ENCODE measurements around the gene SAMD10. TPM values are rescaled to one million over a fixed set of nuclear protein-coding genes. Genes with fewer than 3 reads are reported as not detected.

The SAMD10 gene
- polyA plus RNA-seq, 1 of the 3 experiments (the other 2 are of a cell fraction) = 11.6 TPM

DNA sequence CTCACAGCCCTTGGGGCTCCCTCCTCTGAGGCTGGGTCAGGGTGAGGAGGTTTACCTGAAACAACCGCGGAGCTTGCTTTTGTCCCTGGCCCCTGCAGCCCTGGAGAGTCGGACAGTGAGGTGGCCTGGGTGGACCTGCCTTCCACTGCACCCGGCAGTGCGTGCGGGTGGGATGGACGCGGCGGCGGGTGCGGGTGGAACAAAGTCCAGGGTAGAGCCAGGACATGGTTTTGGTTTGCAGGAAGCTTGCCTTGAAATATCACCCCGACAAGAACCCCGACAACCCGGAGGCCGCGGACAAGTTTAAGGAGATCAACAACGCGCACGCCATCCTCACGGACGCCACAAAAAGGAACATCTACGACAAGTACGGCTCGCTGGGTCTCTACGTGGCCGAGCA, 50.4 kb downstream of the SAMD10 start:
- TF ChIP-seq GABPA (IDR thresholded peaks at IDR 0.05; ENCODE audit: low read depth) = no peak
- TF ChIP-seq, protein P1, sequence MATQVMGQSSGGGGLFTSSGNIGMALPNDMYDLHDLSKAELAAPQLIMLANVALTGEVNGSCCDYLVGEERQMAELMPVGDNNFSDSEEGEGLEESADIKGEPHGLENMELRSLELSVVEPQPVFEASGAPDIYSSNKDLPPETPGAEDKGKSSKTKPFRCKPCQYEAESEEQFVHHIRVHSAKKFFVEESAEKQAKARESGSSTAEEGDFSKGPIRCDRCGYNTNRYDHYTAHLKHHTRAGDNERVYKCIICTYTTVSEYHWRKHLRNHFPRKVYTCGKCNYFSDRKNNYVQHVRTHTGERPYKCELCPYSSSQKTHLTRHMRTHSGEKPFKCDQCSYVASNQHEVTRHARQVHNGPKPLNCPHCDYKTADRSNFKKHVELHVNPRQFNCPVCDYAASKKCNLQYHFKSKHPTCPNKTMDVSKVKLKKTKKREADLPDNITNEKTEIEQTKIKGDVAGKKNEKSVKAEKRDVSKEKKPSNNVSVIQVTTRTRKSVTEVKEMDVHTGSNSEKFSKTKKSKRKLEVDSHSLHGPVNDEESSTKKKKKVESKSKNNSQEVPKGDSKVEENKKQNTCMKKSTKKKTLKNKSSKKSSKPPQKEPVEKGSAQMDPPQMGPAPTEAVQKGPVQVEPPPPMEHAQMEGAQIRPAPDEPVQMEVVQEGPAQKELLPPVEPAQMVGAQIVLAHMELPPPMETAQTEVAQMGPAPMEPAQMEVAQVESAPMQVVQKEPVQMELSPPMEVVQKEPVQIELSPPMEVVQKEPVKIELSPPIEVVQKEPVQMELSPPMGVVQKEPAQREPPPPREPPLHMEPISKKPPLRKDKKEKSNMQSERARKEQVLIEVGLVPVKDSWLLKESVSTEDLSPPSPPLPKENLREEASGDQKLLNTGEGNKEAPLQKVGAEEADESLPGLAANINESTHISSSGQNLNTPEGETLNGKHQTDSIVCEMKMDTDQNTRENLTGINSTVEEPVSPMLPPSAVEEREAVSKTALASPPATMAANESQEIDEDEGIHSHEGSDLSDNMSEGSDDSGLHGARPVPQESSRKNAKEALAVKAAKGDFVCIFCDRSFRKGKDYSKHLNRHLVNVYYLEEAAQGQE (IDR thresholded peaks at IDR 0.05; ENCODE audit: low read depth, low read length) = no peak
- no peak for TF ChIP-seq RFX5 (IDR thresholded peaks at IDR 0.05; ENCODE audit: low read length)
- TF ChIP-seq SMC3 (IDR thresholded peaks at IDR 0.05; ENCODE audit: low read depth, low read length) = no peak
- TF ChIP-seq, protein P2, sequence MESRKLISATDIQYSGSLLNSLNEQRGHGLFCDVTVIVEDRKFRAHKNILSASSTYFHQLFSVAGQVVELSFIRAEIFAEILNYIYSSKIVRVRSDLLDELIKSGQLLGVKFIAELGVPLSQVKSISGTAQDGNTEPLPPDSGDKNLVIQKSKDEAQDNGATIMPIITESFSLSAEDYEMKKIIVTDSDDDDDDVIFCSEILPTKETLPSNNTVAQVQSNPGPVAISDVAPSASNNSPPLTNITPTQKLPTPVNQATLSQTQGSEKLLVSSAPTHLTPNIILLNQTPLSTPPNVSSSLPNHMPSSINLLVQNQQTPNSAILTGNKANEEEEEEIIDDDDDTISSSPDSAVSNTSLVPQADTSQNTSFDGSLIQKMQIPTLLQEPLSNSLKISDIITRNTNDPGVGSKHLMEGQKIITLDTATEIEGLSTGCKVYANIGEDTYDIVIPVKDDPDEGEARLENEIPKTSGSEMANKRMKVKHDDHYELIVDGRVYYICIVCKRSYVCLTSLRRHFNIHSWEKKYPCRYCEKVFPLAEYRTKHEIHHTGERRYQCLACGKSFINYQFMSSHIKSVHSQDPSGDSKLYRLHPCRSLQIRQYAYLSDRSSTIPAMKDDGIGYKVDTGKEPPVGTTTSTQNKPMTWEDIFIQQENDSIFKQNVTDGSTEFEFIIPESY (IDR thresholded peaks at IDR 0.05; ENCODE audit: borderline replicate concordance, low read depth) = no peak
- TF ChIP-seq, protein P3, sequence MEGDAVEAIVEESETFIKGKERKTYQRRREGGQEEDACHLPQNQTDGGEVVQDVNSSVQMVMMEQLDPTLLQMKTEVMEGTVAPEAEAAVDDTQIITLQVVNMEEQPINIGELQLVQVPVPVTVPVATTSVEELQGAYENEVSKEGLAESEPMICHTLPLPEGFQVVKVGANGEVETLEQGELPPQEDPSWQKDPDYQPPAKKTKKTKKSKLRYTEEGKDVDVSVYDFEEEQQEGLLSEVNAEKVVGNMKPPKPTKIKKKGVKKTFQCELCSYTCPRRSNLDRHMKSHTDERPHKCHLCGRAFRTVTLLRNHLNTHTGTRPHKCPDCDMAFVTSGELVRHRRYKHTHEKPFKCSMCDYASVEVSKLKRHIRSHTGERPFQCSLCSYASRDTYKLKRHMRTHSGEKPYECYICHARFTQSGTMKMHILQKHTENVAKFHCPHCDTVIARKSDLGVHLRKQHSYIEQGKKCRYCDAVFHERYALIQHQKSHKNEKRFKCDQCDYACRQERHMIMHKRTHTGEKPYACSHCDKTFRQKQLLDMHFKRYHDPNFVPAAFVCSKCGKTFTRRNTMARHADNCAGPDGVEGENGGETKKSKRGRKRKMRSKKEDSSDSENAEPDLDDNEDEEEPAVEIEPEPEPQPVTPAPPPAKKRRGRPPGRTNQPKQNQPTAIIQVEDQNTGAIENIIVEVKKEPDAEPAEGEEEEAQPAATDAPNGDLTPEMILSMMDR (IDR thresholded peaks at IDR 0.05) = no peak
- TF ChIP-seq RCOR1 (IDR thresholded peaks at IDR 0.05; ENCODE audit: low read length) = no peak
- no peak for TF ChIP-seq JUND (IDR thresholded peaks at IDR 0.05)
- TF ChIP-seq, protein P4, sequence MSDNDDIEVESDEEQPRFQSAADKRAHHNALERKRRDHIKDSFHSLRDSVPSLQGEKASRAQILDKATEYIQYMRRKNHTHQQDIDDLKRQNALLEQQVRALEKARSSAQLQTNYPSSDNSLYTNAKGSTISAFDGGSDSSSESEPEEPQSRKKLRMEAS (IDR thresholded peaks at IDR 0.05; ENCODE audit: low read depth) = no peak
- TF ChIP-seq YY1 (IDR thresholded peaks at IDR 0.05; ENCODE audit: low read depth) = no peak
- Histone ChIP-seq H3K9me2 (no peaks in the 10 kb centered on the region), H3K4me1 (ENCODE audit: control insufficient read depth in 1 of 2, insufficient read depth in 2 of 2, low read depth in 1 of 2, low read length in 1 of 2) (no peaks in the 10 kb centered on the region), H3K27me3 (ENCODE audit: insufficient read depth) (no peaks in the 10 kb centered on the region), H3K4me2 (no peak overlapping the region), H3F3A (replicated peaks; ENCODE audit: insufficient read depth) (no peaks in the 10 kb centered on the region), H3K27ac (ENCODE audit: low read depth in 2 of 2, low read length in 1 of 2) (no peak overlapping the region), H3K79me2 (ENCODE audit: insufficient read depth) (peaks cover 35% of the 10 kb centered on the region), H3K9me3 (no peaks in the 10 kb centered on the region), H2AFZ (ENCODE audit: low read depth) (no peak overlapping the region), H4K20me1 (ENCODE audit: insufficient read depth) (peaks cover 24% of the 10 kb centered on the region; the same call in 1 of the 2 replicates), H3K4me3 (ENCODE audit: low read depth in 2 of 2, low read length in 1 of 2) (no peak overlapping the region), H3K9ac (no peak overlapping the region), H3K36me3 (replicated peaks in 1 of 2; ENCODE audit: control insufficient read depth in 1 of 2, insufficient read depth in 2 of 2, low read length in 1 of 2) (peaks cover 22 to 44% of the 10 kb centered on the region in 2 experiments)
- DNase-seq = no peak
- CTCF ChIA-PET = interaction anchor here (1.2 kb wide), 1 partner anchor 154 kb away, joined by 3 read pairs; no protein-coding TSS in a partner anchor
- 95% methylated on average over 26 of the region's 26 CpGs for WGBS (ENCODE audit: low lambda C conversion rate)
- POLR2A ChIA-PET = no interaction called here
